Measurements from ENCODE around the gene NDC80. TPM values are rescaled to one million over a fixed set of nuclear protein-coding genes. Genes with fewer than 3 reads are reported as not detected.
A peak's percentile ranks its signal among the peaks of the same experiment; 100 is the strongest.

NDC80 gene
- total and polyA plus RNA-seq, 9 of the 15 experiments (the other 6 are each of a cell fraction or from before 2014, with no cell fraction given), result 65.2 to 97.9 (median 83.3) TPM

DNA sequence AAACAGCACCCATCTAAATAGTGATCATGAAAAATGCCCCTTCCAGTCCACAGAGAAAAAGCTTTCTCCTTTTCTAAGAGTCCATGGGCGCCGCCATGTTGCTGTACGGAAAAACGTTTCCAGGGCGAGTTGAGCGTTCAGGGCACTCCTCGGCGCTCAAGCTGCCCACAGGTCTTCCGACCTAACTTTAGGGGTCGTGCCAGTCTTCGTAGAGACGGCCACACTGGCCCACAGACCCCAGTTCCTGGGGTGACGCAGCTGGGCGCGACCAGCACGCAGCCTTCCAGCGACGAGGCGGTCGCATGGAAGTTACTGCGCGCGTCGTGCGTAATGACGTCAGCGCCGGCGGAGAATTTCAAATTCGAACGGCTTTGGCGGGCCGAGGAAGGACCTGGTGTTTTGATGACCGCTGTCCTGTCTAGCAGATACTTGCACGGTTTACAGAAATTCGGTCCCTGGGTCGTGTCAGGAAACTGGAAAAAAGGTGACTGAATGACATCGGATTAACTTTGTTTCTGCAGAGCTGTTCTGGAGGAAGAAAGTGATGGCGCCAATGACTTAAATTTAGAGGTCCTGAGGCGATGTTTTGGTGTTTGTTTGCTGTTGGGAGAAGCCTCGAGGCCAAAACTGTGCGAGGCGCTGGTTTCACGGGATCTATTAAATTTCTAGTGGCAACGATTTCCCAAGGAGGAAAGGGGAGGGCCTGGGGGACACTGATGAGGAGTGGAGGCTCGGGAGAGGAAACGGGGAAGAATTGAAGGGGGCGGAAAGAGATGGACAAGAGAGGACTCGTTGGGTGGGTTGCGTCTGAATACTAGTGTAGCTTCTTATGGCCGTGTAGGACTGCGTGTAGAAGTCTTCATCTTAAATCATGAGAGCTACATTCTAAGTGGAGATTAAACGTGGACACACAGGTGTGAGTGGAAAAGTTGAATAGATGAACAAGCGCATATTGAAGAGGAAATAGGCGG lies at the start of gene NDC80, which contains the start of gene METTL4 (continued):
- peak; percentile 67 for TF ChIP-seq ETV1 (tag; conservative IDR thresholded peaks at IDR 0.05; ENCODE audit: low read depth)
- peak; percentile 61 for TF ChIP-seq MIER1 (IDR thresholded peaks at IDR 0.05; ENCODE audit: low read depth)
- TF ChIP-seq SRF (CRISPR knock-in tag; IDR thresholded peaks at IDR 0.05), result 0 out of 4 replicates have a peak, but pooled peaks of 1 of the 2 experiments have one; percentile 52
- no peak for TF ChIP-seq COPS2 (conservative IDR thresholded peaks at IDR 0.05)
- no peak for TF ChIP-seq TEAD2 (tag; IDR thresholded peaks at IDR 0.05)
- TF ChIP-seq, protein P1, sequence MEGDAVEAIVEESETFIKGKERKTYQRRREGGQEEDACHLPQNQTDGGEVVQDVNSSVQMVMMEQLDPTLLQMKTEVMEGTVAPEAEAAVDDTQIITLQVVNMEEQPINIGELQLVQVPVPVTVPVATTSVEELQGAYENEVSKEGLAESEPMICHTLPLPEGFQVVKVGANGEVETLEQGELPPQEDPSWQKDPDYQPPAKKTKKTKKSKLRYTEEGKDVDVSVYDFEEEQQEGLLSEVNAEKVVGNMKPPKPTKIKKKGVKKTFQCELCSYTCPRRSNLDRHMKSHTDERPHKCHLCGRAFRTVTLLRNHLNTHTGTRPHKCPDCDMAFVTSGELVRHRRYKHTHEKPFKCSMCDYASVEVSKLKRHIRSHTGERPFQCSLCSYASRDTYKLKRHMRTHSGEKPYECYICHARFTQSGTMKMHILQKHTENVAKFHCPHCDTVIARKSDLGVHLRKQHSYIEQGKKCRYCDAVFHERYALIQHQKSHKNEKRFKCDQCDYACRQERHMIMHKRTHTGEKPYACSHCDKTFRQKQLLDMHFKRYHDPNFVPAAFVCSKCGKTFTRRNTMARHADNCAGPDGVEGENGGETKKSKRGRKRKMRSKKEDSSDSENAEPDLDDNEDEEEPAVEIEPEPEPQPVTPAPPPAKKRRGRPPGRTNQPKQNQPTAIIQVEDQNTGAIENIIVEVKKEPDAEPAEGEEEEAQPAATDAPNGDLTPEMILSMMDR (IDR thresholded peaks at IDR 0.05 in 2 of 3, conservative IDR thresholded peaks at IDR 0.05 in 1 of 3; ENCODE audit: insufficient read depth in 2 of 3, low read depth in 1 of 3, low read length in 3 of 3), result 0 out of 6 replicates have a peak, but pooled peaks of 1 of the 3 experiments have one; percentile 9
- no peak for TF ChIP-seq ZKSCAN8 (CRISPR knock-in tag; IDR thresholded peaks at IDR 0.05)
- no peak for TF ChIP-seq ZNF212 (CRISPR knock-in tag; IDR thresholded peaks at IDR 0.05)
- peak; percentile 71; the same call in 1 of the 2 replicates for TF ChIP-seq ZNF584 (CRISPR knock-in tag; IDR thresholded peaks at IDR 0.05; ENCODE audit: low read depth)
- no peak for TF ChIP-seq HEY1 (CRISPR knock-in tag; IDR thresholded peaks at IDR 0.05; ENCODE audit: borderline replicate concordance)
- TF ChIP-seq TGIF2 (CRISPR knock-in tag; IDR thresholded peaks at IDR 0.05), result no peak
- TF ChIP-seq NFATC3 (IDR thresholded peaks at IDR 0.05), result no peak
- no peak for TF ChIP-seq MECOM (CRISPR knock-in tag; IDR thresholded peaks at IDR 0.05)
- TF ChIP-seq, protein P2, sequence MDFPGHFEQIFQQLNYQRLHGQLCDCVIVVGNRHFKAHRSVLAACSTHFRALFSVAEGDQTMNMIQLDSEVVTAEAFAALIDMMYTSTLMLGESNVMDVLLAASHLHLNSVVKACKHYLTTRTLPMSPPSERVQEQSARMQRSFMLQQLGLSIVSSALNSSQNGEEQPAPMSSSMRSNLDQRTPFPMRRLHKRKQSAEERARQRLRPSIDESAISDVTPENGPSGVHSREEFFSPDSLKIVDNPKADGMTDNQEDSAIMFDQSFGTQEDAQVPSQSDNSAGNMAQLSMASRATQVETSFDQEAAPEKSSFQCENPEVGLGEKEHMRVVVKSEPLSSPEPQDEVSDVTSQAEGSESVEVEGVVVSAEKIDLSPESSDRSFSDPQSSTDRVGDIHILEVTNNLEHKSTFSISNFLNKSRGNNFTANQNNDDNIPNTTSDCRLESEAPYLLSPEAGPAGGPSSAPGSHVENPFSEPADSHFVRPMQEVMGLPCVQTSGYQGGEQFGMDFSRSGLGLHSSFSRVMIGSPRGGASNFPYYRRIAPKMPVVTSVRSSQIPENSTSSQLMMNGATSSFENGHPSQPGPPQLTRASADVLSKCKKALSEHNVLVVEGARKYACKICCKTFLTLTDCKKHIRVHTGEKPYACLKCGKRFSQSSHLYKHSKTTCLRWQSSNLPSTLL (IDR thresholded peaks at IDR 0.05), result no peak
- TF ChIP-seq, protein P3, sequence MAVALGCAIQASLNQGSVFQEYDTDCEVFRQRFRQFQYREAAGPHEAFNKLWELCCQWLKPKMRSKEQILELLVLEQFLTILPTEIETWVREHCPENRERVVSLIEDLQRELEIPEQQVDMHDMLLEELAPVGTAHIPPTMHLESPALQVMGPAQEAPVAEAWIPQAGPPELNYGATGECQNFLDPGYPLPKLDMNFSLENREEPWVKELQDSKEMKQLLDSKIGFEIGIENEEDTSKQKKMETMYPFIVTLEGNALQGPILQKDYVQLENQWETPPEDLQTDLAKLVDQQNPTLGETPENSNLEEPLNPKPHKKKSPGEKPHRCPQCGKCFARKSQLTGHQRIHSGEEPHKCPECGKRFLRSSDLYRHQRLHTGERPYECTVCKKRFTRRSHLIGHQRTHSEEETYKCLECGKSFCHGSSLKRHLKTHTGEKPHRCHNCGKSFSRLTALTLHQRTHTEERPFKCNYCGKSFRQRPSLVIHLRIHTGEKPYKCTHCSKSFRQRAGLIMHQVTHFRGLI (CRISPR knock-in tag; IDR thresholded peaks at IDR 0.05), result no peak
- peak; percentile 84; the same call in 1 of the 2 replicates for TF ChIP-seq EGR1 (conservative IDR thresholded peaks at IDR 0.05)
- TF ChIP-seq ZFP30 (CRISPR knock-in tag; IDR thresholded peaks at IDR 0.05; ENCODE audit: borderline replicate concordance), result no peak

All from K562 (cell line).